ENCODE data around the gene SULT1A2.

DNA sequence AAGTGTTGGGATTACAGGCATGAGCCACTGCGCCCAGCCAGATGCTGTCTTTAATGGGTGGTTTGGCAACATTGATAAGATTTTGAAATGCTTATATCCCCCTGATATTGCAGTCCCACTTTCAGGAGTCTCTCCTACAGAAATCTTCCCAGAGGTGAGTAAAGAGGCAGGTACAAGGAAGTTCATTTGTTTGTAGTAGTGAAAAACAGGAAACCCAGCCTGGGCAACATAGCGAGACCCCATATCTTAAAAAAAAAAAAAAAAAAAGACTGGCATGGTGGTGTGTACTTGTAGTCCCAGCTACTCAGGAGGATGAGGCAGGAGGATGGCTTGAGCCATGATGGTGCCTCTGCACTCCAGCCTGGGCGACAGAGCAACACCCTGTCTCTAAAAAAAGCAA lies 51.9 kb downstream of the SULT1A2 start:
- TF ChIP-seq, protein P1, sequence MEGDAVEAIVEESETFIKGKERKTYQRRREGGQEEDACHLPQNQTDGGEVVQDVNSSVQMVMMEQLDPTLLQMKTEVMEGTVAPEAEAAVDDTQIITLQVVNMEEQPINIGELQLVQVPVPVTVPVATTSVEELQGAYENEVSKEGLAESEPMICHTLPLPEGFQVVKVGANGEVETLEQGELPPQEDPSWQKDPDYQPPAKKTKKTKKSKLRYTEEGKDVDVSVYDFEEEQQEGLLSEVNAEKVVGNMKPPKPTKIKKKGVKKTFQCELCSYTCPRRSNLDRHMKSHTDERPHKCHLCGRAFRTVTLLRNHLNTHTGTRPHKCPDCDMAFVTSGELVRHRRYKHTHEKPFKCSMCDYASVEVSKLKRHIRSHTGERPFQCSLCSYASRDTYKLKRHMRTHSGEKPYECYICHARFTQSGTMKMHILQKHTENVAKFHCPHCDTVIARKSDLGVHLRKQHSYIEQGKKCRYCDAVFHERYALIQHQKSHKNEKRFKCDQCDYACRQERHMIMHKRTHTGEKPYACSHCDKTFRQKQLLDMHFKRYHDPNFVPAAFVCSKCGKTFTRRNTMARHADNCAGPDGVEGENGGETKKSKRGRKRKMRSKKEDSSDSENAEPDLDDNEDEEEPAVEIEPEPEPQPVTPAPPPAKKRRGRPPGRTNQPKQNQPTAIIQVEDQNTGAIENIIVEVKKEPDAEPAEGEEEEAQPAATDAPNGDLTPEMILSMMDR (IDR thresholded peaks at IDR 0.05) = no peak
- TF ChIP-seq POLR2AphosphoS5 (IDR thresholded peaks at IDR 0.05; ENCODE audit: low read depth, low read length) = no peak
- TF ChIP-seq, protein P2, sequence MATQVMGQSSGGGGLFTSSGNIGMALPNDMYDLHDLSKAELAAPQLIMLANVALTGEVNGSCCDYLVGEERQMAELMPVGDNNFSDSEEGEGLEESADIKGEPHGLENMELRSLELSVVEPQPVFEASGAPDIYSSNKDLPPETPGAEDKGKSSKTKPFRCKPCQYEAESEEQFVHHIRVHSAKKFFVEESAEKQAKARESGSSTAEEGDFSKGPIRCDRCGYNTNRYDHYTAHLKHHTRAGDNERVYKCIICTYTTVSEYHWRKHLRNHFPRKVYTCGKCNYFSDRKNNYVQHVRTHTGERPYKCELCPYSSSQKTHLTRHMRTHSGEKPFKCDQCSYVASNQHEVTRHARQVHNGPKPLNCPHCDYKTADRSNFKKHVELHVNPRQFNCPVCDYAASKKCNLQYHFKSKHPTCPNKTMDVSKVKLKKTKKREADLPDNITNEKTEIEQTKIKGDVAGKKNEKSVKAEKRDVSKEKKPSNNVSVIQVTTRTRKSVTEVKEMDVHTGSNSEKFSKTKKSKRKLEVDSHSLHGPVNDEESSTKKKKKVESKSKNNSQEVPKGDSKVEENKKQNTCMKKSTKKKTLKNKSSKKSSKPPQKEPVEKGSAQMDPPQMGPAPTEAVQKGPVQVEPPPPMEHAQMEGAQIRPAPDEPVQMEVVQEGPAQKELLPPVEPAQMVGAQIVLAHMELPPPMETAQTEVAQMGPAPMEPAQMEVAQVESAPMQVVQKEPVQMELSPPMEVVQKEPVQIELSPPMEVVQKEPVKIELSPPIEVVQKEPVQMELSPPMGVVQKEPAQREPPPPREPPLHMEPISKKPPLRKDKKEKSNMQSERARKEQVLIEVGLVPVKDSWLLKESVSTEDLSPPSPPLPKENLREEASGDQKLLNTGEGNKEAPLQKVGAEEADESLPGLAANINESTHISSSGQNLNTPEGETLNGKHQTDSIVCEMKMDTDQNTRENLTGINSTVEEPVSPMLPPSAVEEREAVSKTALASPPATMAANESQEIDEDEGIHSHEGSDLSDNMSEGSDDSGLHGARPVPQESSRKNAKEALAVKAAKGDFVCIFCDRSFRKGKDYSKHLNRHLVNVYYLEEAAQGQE (IDR thresholded peaks at IDR 0.05; ENCODE audit: insufficient read depth in 1 of 2, low read depth in 2 of 2, low read length in 1 of 2) = no peak

Data from Panc1 (cell line).